HepG2 (cell line): ENCODE measurements around the gene WNT5B. TPM values are rescaled to one million over a fixed set of nuclear protein-coding genes. Genes with fewer than 3 reads are reported as not detected.

Experiments
- ARID5B ChIP-seq: IDR thresholded peaks from 2 replicates; pipeline ENCODE4 v1.4.0; 2020; ENCODE audit warnings: mild to moderate bottlenecking, missing genetic modification reagents
- MTA1 ChIP-seq: sonication (generic); formaldehyde crosslinking; IDR thresholded peaks from 2 replicates; pipeline ENCODE4 v1.4.0; 2020; ENCODE audit warnings: missing genetic modification reagents, mild to moderate bottlenecking, borderline replicate concordance
- MXD1 ChIP-seq: sonication (generic); formaldehyde crosslinking; IDR thresholded peaks from 2 replicates; pipeline ENCODE4 v1.4.0; 2020; ENCODE audit warnings: mild to moderate bottlenecking, missing genetic modification reagents
- RARA ChIP-seq: IDR thresholded peaks from 2 replicates; pipeline ENCODE4 v1.6.1; 2016; ENCODE audit warnings: missing genetic modification reagents, missing compliant biosample characterization
- THRA ChIP-seq: sonication (generic); formaldehyde crosslinking; IDR thresholded peaks from 2 replicates; pipeline ENCODE4 v1.4.0; 2020; ENCODE audit warnings: missing genetic modification reagents, borderline replicate concordance
- ZBTB10 ChIP-seq: sonication (generic); formaldehyde crosslinking; IDR thresholded peaks from 2 replicates; pipeline ENCODE4 v1.4.0; 2020; ENCODE audit warnings: missing genetic modification reagents, borderline replicate concordance
- ZNF20 ChIP-seq: sonication (generic); formaldehyde crosslinking; IDR thresholded peaks from 2 replicates; pipeline ENCODE4 v1.4.0; 2020; ENCODE audit warnings: mild to moderate bottlenecking, moderate library complexity, missing genetic modification reagents
- ZNF276 ChIP-seq: sonication (generic); formaldehyde crosslinking; IDR thresholded peaks from 2 replicates; pipeline ENCODE4 v1.4.0; 2020; ENCODE audit warnings: mild to moderate bottlenecking, low read depth, missing genetic modification reagents
- ZNF501 ChIP-seq: sonication (generic); formaldehyde crosslinking; IDR thresholded peaks from 2 replicates; pipeline ENCODE4 v1.5.1; 2020; ENCODE audit warnings: mild to moderate bottlenecking, moderate library complexity, missing genetic modification reagents
- ZNF770 ChIP-seq: sonication (generic); formaldehyde crosslinking; IDR thresholded peaks from 2 replicates; pipeline ENCODE4 v1.5.0; 2020; ENCODE audit warnings: mild to moderate bottlenecking, missing genetic modification reagents
- polyA plus RNA-seq, 8 experiments: library from polyadenylated mRNA; depleted of rRNA in 3 of 8; stranded (reverse) in 7 of 8; unstranded in 1 of 8; fragments of >200 nt; fragmentation: Illumina TruSeq in 4 of 8; extraction: Trizol in 4 of 8; gene quantifications; 2 replicates each; pipeline versions ENCODE4 v1.2.1 to v1.2.3, GENCODE V29; 2011 to 2016; ENCODE audit warnings: low read depth in 4 of 8, missing spikeins in 1 of 8, mixed read lengths in 1 of 8; ENCODE audit not compliant: insufficient read depth in 1 of 8
- total RNA-seq, 5 experiments: library from RNA; depleted of rRNA; stranded (reverse); fragments of >200 nt; fragmentation: Illumina TruSeq; extraction: Trizol; gene quantifications; 2 replicates each; pipeline ENCODE4 v1.2.3, GENCODE V29; 2016; ENCODE audit warnings: low read depth in 1 of 5

The WNT5B gene
- total and polyA plus RNA-seq, 2 of the 13 experiments (the other 11 are each of a cell fraction or from before 2014, with no cell fraction given) = 0.04 TPM; not detected in 1

- TF ChIP-seq ZBTB10 (CRISPR knock-in tag) (no peak), ZNF276 (no peak), THRA (no peak), MTA1 (no peak), ZNF770 (CRISPR knock-in tag) (no peak), ZNF20 (CRISPR knock-in tag) (no peak), MXD1 (no peak), RARA (CRISPR knock-in tag) (peak; percentile 55), ZNF501 (CRISPR knock-in tag) (peak; percentile 26; the same call in 1 of the 2 replicates), ARID5B (peak; percentile 28)
Measured at GRCh38 chr12:1670358-1671268, 41.6 kb downstream of the WNT5B start (continued).
